Ishikawa (cell line): ENCODE measurements around the gene SH3RF3.

Source experiments
- CEBPB ChIP-seq: IDR thresholded peaks from 2 replicates; pipeline ENCODE4 v1.6.1; 2012
- EP300 ChIP-seq: IDR thresholded peaks from 2 replicates; pipeline ENCODE4 v1.6.1; 2012; ENCODE audit warnings: borderline replicate concordance
- FOXM1 ChIP-seq: IDR thresholded peaks from 2 replicates; pipeline ENCODE4 v1.6.1; 2012; ENCODE audit warnings: low read depth, borderline replicate concordance
- MAX ChIP-seq: IDR thresholded peaks from 2 replicates; pipeline ENCODE4 v1.6.1; 2012
- REST ChIP-seq: IDR thresholded peaks from 2 replicates; pipeline ENCODE4 v1.6.1; 2012; ENCODE audit warnings: low read depth, mild to moderate bottlenecking
- ZBTB7A ChIP-seq: IDR thresholded peaks from 2 replicates; pipeline ENCODE4 v1.6.1; 2012; ENCODE audit warnings: low read depth

GRCh38 chr2:109237792-109238191, 108.8 kb downstream of the SH3RF3 start:
- TF ChIP-seq ZBTB7A (no peak), MAX (no peak), REST (no peak), CEBPB (no peak), FOXM1 (no peak), EP300 (no peak)
